ENCODE data around the gene TTC1. TPM values are rescaled to one million over a fixed set of nuclear protein-coding genes. Genes with fewer than 3 reads are reported as not detected.
A peak's percentile ranks its signal among the peaks of the same experiment; 100 is the strongest.

TTC1 gene, protein sequence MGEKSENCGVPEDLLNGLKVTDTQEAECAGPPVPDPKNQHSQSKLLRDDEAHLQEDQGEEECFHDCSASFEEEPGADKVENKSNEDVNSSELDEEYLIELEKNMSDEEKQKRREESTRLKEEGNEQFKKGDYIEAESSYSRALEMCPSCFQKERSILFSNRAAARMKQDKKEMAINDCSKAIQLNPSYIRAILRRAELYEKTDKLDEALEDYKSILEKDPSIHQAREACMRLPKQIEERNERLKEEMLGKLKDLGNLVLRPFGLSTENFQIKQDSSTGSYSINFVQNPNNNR
- total RNA-seq = 10 to 100 TPM; 18.3 to 38.3 (median 33.5) TPM

- intact Hi-C loops (cut with DNase I) = no loop called here
- peak in 3 of 4 donors; percentile 74 to 91 (median 87) for TF ChIP-seq POLR2A (IDR thresholded peaks at IDR 0.05)
- peak in 1 of 6 experiments; percentile 20 for TF ChIP-seq CTCF (IDR thresholded peaks at IDR 0.05)
- peak within 1 kb of the TSS; percentile 53 to 94 (median 82) for H3K4me3 ChIP-seq
Measured at GRCh38 chr5:160008877-160009590, at the start of gene TTC1. TSS of gene TTC1 (plus strand) at chr5:160009139. CDS start at chr5:160010529, 1,390 bp downstream.

GRCh38 chr5:159961176-159962160 is 47.5 kb upstream of the TTC1 start:
- Histone ChIP-seq H3K36me3 (no peaks in the 10 kb centered on the region), H3K9me3 (no peaks in the 10 kb centered on the region), H3K27ac (no peak overlapping the region), H3K27me3 (peaks cover 0 to 17% (median 0%) of the 10 kb centered on the region in 4 donors), H3K4me1 (no peaks in the 10 kb centered on the region), H3K4me3 (no peak overlapping the region)
- intact Hi-C loops (cut with DNase I) = no loop called here
- TF ChIP-seq POLR2A (IDR thresholded peaks at IDR 0.05) = no peak
- TF ChIP-seq CTCF (IDR thresholded peaks at IDR 0.05) = no peak
- 81 to 87% methylated on average over 8 of the region's 8 CpGs for WGBS, 2 donors
- no peak for DNase-seq

More at GRCh38 chr5:160008877-160009590, at the start of gene TTC1:
- 0 to 1% methylated on average over 30 to 31 of the region's 31 CpGs for WGBS, 2 donors
- Histone ChIP-seq H3K27ac (peak within 1 kb of the TSS; percentile 83 to 94 (median 90)), H3K9me3 (no peaks in the 10 kb centered on the region), H3K4me1 (peaks cover 10 to 30% (median 12%) of the 10 kb centered on the region in 3 donors), H3K36me3 (peaks cover 0 to 34% (median 5%) of the 10 kb centered on the region in 3 donors), H3K27me3 (no peaks in the 10 kb centered on the region)
- peak; percentile 78 for DNase-seq

GRCh38 chr5:159962214-159962613 is 46.7 kb upstream of the TTC1 start:
- no peaks in the 10 kb centered on the region for H3K36me3 ChIP-seq
- no peaks in the 10 kb centered on the region for H3K4me1 ChIP-seq
- WGBS, 2 donors = 85 to 87% methylated on average over 4 of the region's 4 CpGs
- no peak overlapping the region for H3K27ac ChIP-seq
- intact Hi-C loops (cut with DNase I) = no loop called here
- no peaks in the 10 kb centered on the region for H3K9me3 ChIP-seq
- H3K4me3 ChIP-seq = no peak overlapping the region
- H3K27me3 ChIP-seq = peaks cover 0 to 23% (median 0%) of the 10 kb centered on the region in 4 donors
- no peak for DNase-seq
- TF ChIP-seq CTCF (IDR thresholded peaks at IDR 0.05) (no peak), POLR2A (IDR thresholded peaks at IDR 0.05) (no peak)

GRCh38 chr5:159963935-159964334 is 45.0 kb upstream of the TTC1 start:
- DNase-seq = no peak
- Histone ChIP-seq H3K9me3 (no peaks in the 10 kb centered on the region), H3K36me3 (no peaks in the 10 kb centered on the region), H3K4me1 (no peaks in the 10 kb centered on the region), H3K4me3 (no peak overlapping the region), H3K27me3 (peaks cover 0 to 40% (median 0%) of the 10 kb centered on the region in 4 donors), H3K27ac (no peak overlapping the region)
- no peak for TF ChIP-seq CTCF (IDR thresholded peaks at IDR 0.05)
- TF ChIP-seq POLR2A (IDR thresholded peaks at IDR 0.05) = no peak
- intact Hi-C loops (cut with DNase I) = no loop called here
- 78 to 80% methylated on average over 6 of the region's 6 CpGs for WGBS, 2 donors

All from esophagus squamous epithelium (tissue), 5 donors.